LoVo (cell line): ENCODE data around the gene ZNF724.
"Not testable (repeated sequence)": the region's sequence is repeated elsewhere in the genome, so short reads cannot be mapped to it uniquely, and the experiment has no call there.

Source experiments
- DNase-seq: peaks from one replicate; pipeline ENCODE4 v3.0.0-alpha.2; 2016; ENCODE audit warnings: low spot score

The ZNF724 gene

GRCh38 chr19:23249911-23250649 is at the start of gene ZNF724:
Gene ZNF724 (minus strand): TSS chr19:23250394. CDS start chr19:23250242, 152 bp downstream.
- no peak for DNase-seq

- DNase-seq: no peak
These were observed 43.9 kb upstream of the ZNF724 start for GRCh38 chr19:23294141-23294540.

GRCh38 chr19:23289966-23290365 is 39.8 kb upstream of the ZNF724 start:
- not testable (repeated sequence) for DNase-seq

- DNase-seq: no peak
These were observed 37.4 kb upstream of the ZNF724 start for GRCh38 chr19:23287620-23288019.

GRCh38 chr19:23286477-23286876 is 36.3 kb upstream of the ZNF724 start:
- DNase-seq: no peak

GRCh38 chr19:23285948-23286347 is 35.8 kb upstream of the ZNF724 start:
- no peak for DNase-seq

- DNase-seq: not testable (repeated sequence)
These were observed 35.1 kb upstream of the ZNF724 start for GRCh38 chr19:23285326-23285725.

GRCh38 chr19:23283925-23284324 is 33.7 kb upstream of the ZNF724 start:
- no peak for DNase-seq

GRCh38 chr19:23281663-23282276 is 31.6 kb upstream of the ZNF724 start:
- DNase-seq: no peak

- not testable (repeated sequence) for DNase-seq
These were observed 27.9 kb upstream of the ZNF724 start for GRCh38 chr19:23278118-23278517.

GRCh38 chr19:23273590-23274412 is 23.6 kb upstream of the ZNF724 start:
- no peak for DNase-seq

- no peak for DNase-seq
These were observed 22.9 kb upstream of the ZNF724 start for GRCh38 chr19:23273022-23273589.

GRCh38 chr19:23263870-23264590 is 13.8 kb upstream of the ZNF724 start:
- DNase-seq: no peak

GRCh38 chr19:23263396-23263795 is 13.2 kb upstream of the ZNF724 start:
- DNase-seq: no peak

- no peak for DNase-seq
These were observed 12.7 kb upstream of the ZNF724 start for GRCh38 chr19:23262920-23263319.

GRCh38 chr19:23261496-23262020 is 11.4 kb upstream of the ZNF724 start:
- DNase-seq: no peak

GRCh38 chr19:23260956-23261355 is 10.8 kb upstream of the ZNF724 start:
- DNase-seq: no peak

GRCh38 chr19:23259961-23260360 is 9.8 kb upstream of the ZNF724 start:
- no peak for DNase-seq

GRCh38 chr19:23255700-23256099 is 5.5 kb upstream of the ZNF724 start:
- DNase-seq: no peak

- DNase-seq: no peak
These were observed 4.1 kb upstream of the ZNF724 start for GRCh38 chr19:23254141-23254910.

- not testable (repeated sequence) for DNase-seq
These were observed 3.1 kb upstream of the ZNF724 start for GRCh38 chr19:23253256-23253655.
